GM12878 (cell line): ENCODE results near the gene TNFRSF9. TPM values are rescaled to one million over a fixed set of nuclear protein-coding genes. Genes with fewer than 3 reads are reported as not detected.

Experiments used
- ATAC-seq: fragments of 200-7000 bp; cut with Tn5 transposase; 3 replicates; pipeline ENCODE4 v1.9.1; 2020; ENCODE audit warnings: mild to moderate bottlenecking, moderate library complexity
- BruUV-seq: library from RNA; stranded (reverse); fragments of 400-500 nt; replicated peaks from 2 replicates; lab custom pipeline; 2021; lab: Mats Ljungman, UMichigan
- CTCF ChIA-PET: fragments of 300-600 bp; sonication (Branson Sonifier 250); formaldehyde crosslinking; extraction: SDS; loops from one replicate; lab custom pipeline; 2021; ENCODE audit warnings: inconsistent platforms; lab: Yijun Ruan, JAX
- POLR2A ChIA-PET: fragments of 350-600 bp; formaldehyde crosslinking; extraction: SDS; loops from one replicate; lab custom pipeline; 2021; ENCODE audit warnings: inconsistent platforms; lab: Charles Lee
- RAD21 ChIA-PET: fragments of 300-600 bp; sonication (Branson Sonifier 250); formaldehyde crosslinking; loops from one replicate; lab custom pipeline; 2023; ENCODE audit warnings: antibody characterized with exemption; ENCODE audit not compliant: unreplicated experiment; lab: Charles Lee
- SMC1A ChIA-PET: fragments of 300-600 bp; sonication (Branson Sonifier 250); formaldehyde crosslinking; loops from one replicate; lab custom pipeline; 2023; ENCODE audit not compliant: unreplicated experiment, uncharacterized antibody; lab: Charles Lee
- DNase-seq: peaks from one replicate; pipeline ENCODE4 v3.0.0-alpha.2; 2011; ENCODE audit warnings: low read depth, low spot score
- FAIRE-seq: peaks from 3 replicates; lab custom pipeline; 2011; peaks lifted over from hg19 to GRCh38; lab: Jason Lieb, UNC
- H2AFZ ChIP-seq: 2 replicates; pipeline ENCODE4 v1.6.0; 2011; ENCODE audit warnings: low read depth, low read length, control low read depth; ENCODE audit not compliant: control insufficient read depth
- H3K27ac ChIP-seq: 2 replicates; pipeline ENCODE4 v1.5.1; 2011; ENCODE audit warnings: control low read depth; ENCODE audit not compliant: control insufficient read depth, insufficient read depth
- H3K27me3 ChIP-seq, 2 experiments: replicated peaks in 1 of 2; 2 replicates each; pipeline versions ENCODE4 v1.6.0 to v1.6.1; 2011; ENCODE audit warnings: low read length in 1 of 2; ENCODE audit not compliant: control insufficient read depth in 2 of 2, insufficient read depth in 2 of 2
- H3K36me3 ChIP-seq, 2 experiments: 2 replicates each; pipeline ENCODE4 v1.5.1; 2011; ENCODE audit warnings: low read length in 1 of 2; ENCODE audit not compliant: control insufficient read depth in 2 of 2, insufficient read depth in 2 of 2
- H3K4me1 ChIP-seq: 2 replicates; pipeline ENCODE4 v1.6.1; 2011; ENCODE audit warnings: mild to moderate bottlenecking, low read length, moderate library complexity, mixed read lengths; ENCODE audit not compliant: control insufficient read depth, insufficient read depth
- H3K4me2 ChIP-seq: 2 replicates; pipeline ENCODE4 v1.6.0; 2011; ENCODE audit warnings: control low read depth; ENCODE audit not compliant: control insufficient read depth, insufficient read depth
- H3K4me3 ChIP-seq: fragments of 200-600 bp; sonication (generic); 2 replicates; pipeline ENCODE4 v1.5.1; 2016
- H3K79me2 ChIP-seq: 2 replicates; pipeline ENCODE4 v1.6.0; 2011; ENCODE audit warnings: low read length; ENCODE audit not compliant: control insufficient read depth, insufficient read depth
- H3K9ac ChIP-seq: 2 replicates; pipeline ENCODE4 v1.8.0; 2011; ENCODE audit warnings: low read length, control low read depth, mixed read lengths; ENCODE audit not compliant: control insufficient read depth, insufficient read depth
- H3K9me3 ChIP-seq: replicated peaks from 3 replicates; pipeline ENCODE4 v1.5.1; 2011; ENCODE audit warnings: mild to moderate bottlenecking, low read length; ENCODE audit not compliant: control insufficient read depth, insufficient read depth
- H4K20me1 ChIP-seq: 2 replicates; pipeline ENCODE4 v1.6.0; 2011; ENCODE audit not compliant: control insufficient read depth, insufficient read depth
- ATF3 ChIP-seq: IDR thresholded peaks from 2 replicates; pipeline ENCODE4 v1.6.1; 2011; ENCODE audit warnings: low read depth, mild to moderate bottlenecking, low read length, moderate library complexity, borderline replicate concordance; ENCODE audit errors: extremely low read depth
- CBX5 ChIP-seq: sonication (generic); IDR thresholded peaks from 2 replicates; pipeline ENCODE4 v1.6.1; 2016; ENCODE audit warnings: low read depth, moderate library complexity, mild to moderate bottlenecking, inconsistent platforms
- CREM ChIP-seq: IDR thresholded peaks from 2 replicates; pipeline ENCODE4 v1.6.1; 2014; ENCODE audit warnings: antibody characterized with exemption, low read depth
- FOS ChIP-seq: IDR thresholded peaks from 3 replicates; pipeline ENCODE4 v1.6.1; 2011; ENCODE audit warnings: borderline replicate concordance; ENCODE audit not compliant: insufficient read length; ENCODE audit errors: extremely low read depth
- IKZF1 ChIP-seq: fragments of 450-650 bp; conservative IDR thresholded peaks from 2 replicates; pipeline ENCODE4 v1.6.1; 2017; ENCODE audit warnings: antibody characterized with exemption, mild to moderate bottlenecking
- KDM1A ChIP-seq: fragments of 200-600 bp; sonication (generic); IDR thresholded peaks from 2 replicates; pipeline ENCODE4 v1.6.1; 2016; ENCODE audit warnings: borderline replicate concordance
- NKRF ChIP-seq: fragments of 450-650 bp; conservative IDR thresholded peaks from 2 replicates; pipeline ENCODE4 v1.6.1; 2017; ENCODE audit warnings: mild to moderate bottlenecking, moderate library complexity
- NR2C1 ChIP-seq: fragments of 450-650 bp; IDR thresholded peaks from 2 replicates; pipeline ENCODE4 v1.6.1; 2017; ENCODE audit warnings: antibody characterized with exemption, mild to moderate bottlenecking, moderate library complexity
- PKNOX1 ChIP-seq: fragments of 450-650 bp; IDR thresholded peaks from 2 replicates; pipeline ENCODE4 v1.6.1; 2016; ENCODE audit warnings: mild to moderate bottlenecking
- POLR2A ChIP-seq: IDR thresholded peaks from 2 replicates; pipeline ENCODE4 v1.6.1; 2011; ENCODE audit warnings: low read depth, mild to moderate bottlenecking, low read length
- SMARCA5 ChIP-seq: fragments of 450-650 bp; IDR thresholded peaks from 2 replicates; pipeline ENCODE4 v1.6.1; 2017; ENCODE audit warnings: mild to moderate bottlenecking
- TCF7 ChIP-seq: IDR thresholded peaks from 2 replicates; pipeline ENCODE4 v1.6.1; 2014; ENCODE audit warnings: antibody characterized with exemption, borderline replicate concordance
- USF2 ChIP-seq: IDR thresholded peaks from 2 replicates; pipeline ENCODE4 v1.6.1; 2011; ENCODE audit warnings: low read depth, low read length, improper control_type of control experiment, borderline replicate concordance
- YY1 ChIP-seq: IDR thresholded peaks from 2 replicates; pipeline ENCODE4 v1.6.1; 2011; ENCODE audit warnings: low read depth, mild to moderate bottlenecking, low read length
- ZNF207 ChIP-seq: fragments of 450-650 bp; IDR thresholded peaks from 2 replicates; pipeline ENCODE4 v1.6.1; 2014; ENCODE audit warnings: antibody characterized with exemption, mild to moderate bottlenecking, borderline replicate concordance
- WGBS: methylation state at CpG from one replicate; pipeline ENCODE4 v1.1.6; 2016; ENCODE audit warnings: low lambda C conversion rate; ENCODE audit not compliant: insufficient replicate concordance, insufficient coverage; ENCODE audit errors: missing lambda C conversion rate; 5-methylcytosine and 5-hydroxymethylcytosine counted together
- in situ Hi-C: fragments of 300-500 bp; cut with MboI; formaldehyde crosslinking; loops from 9 replicates; pipeline ENCODE4 v1.14.3; 2018; ENCODE audit warnings: mixed read lengths
- intact Hi-C: fragments of 100-400 bp; cut with micrococcal nuclease; formaldehyde crosslinking; loops from one replicate; pipeline ENCODE4 v1.14.2; 2022; ENCODE audit not compliant: unreplicated experiment
- polyA plus RNA-seq, 11 experiments: library from polyadenylated mRNA; depleted of rRNA in 4 of 11; unstranded in 6 of 11; stranded (reverse) in 5 of 11; fragments of >200 nt; fragmentation: Nextera tagmentation in 4 of 11; fragmentation: Illumina TruSeq in 1 of 11; extraction: Ambion mirVana in 4 of 11; extraction: Trizol in 1 of 11; gene quantifications; 1 replicate in 1 of 11; 2 replicates in 10 of 11; pipeline versions ENCODE4 v1.2.1 to v1.2.3, GENCODE V29; 2011 to 2016; ENCODE audit warnings: inconsistent platforms in 2 of 11, missing spikeins in 2 of 11, low read depth in 1 of 11
- total RNA-seq, 4 experiments: library from RNA; depleted of rRNA in 3 of 4; stranded (reverse); fragments of >200 nt in 3 of 4; fragmentation: Illumina TruSeq in 1 of 4; extraction: Trizol in 1 of 4; gene quantifications; 2 replicates each; pipeline versions ENCODE4 v1.2.1 to v1.2.3, GENCODE V29; 2013 to 2021

The TNFRSF9 gene
- total and polyA plus RNA-seq, 10 of the 15 experiments (the other 5 are each of a cell fraction or from before 2014, with no cell fraction given) = 2.0 to 25.6 (median 5.8) TPM

- 99% methylated on average over 5 of the region's 5 CpGs for WGBS
- ChIA-PET SMC1A (interaction anchor here (7.0 kb wide), 1 partner anchor 43 kb away, joined by 79 read pairs; no protein-coding TSS in a partner anchor), RAD21 (no interaction called here), POLR2A (no interaction called here), CTCF (interaction anchor here (1.3 kb wide), 1 partner anchor 10 kb away, joined by 5 read pairs; no protein-coding TSS in a partner anchor)
- in situ Hi-C loops (no loop called here), intact Hi-C loops (no loop called here)
- H3K79me2 ChIP-seq = peaks cover 6% of the 10 kb centered on the region
- H3K4me2 ChIP-seq = no peak overlapping the region
- no peak for ATAC-seq
- no TSS peak for BruUV-seq
- H3K36me3 ChIP-seq = peaks cover 16 to 34% of the 10 kb centered on the region in 2 experiments
- H3K9ac ChIP-seq = no peak overlapping the region
- TF ChIP-seq ZNF207 = no peak
- TF ChIP-seq CREM = no peak
- TF ChIP-seq CBX5 = no peak
- TF ChIP-seq SMARCA5 = no peak
- no peak for TF ChIP-seq FOS
- no peak for TF ChIP-seq POLR2A
- no peak for TF ChIP-seq NKRF
- no peak for TF ChIP-seq ATF3
- no peak for TF ChIP-seq PKNOX1
- TF ChIP-seq USF2 = no peak
- TF ChIP-seq TCF7 = no peak
- TF ChIP-seq IKZF1 = no peak
- TF ChIP-seq NR2C1 = no peak
- no peak for TF ChIP-seq YY1
- no peak for TF ChIP-seq KDM1A
- DNase-seq = no peak
- no peak overlapping the region for H2AFZ ChIP-seq
- peaks cover 3% of the 10 kb centered on the region; the same call in 1 of the 2 replicates for H3K4me1 ChIP-seq
- no peak for FAIRE-seq
- H3K9me3 ChIP-seq = no peaks in the 10 kb centered on the region
- no peak overlapping the region for H3K4me3 ChIP-seq
- H3K27ac ChIP-seq = no peak overlapping the region
- no peaks in the 10 kb centered on the region for H4K20me1 ChIP-seq
- no peaks in the 10 kb centered on the region for H3K27me3 ChIP-seq
Measured at GRCh38 chr1:7972285-7972684, 31.6 kb upstream of the TNFRSF9 start.
